Measurements from ENCODE around the gene XPO6.

Gene XPO6

DNA sequence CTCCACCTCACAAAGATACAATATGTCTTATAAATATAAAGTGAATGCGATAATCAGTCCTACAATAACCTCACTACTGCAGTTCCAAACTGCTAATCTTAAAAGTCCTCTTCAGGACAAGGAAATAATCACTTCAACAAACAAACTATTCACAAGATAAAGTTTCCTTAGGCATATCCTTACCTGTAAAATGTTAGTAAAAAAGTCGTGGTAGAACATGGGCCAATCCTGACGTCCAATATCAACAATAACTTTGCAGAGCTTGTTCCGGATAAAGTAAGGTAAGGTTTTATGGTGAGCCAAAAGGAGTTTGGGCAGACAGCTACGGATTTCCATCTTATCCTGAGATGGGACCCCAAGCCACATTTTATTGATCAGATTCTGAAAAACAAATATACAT is 36.0 kb downstream of the XPO6 start (continued):
- TF ChIP-seq, protein P1, sequence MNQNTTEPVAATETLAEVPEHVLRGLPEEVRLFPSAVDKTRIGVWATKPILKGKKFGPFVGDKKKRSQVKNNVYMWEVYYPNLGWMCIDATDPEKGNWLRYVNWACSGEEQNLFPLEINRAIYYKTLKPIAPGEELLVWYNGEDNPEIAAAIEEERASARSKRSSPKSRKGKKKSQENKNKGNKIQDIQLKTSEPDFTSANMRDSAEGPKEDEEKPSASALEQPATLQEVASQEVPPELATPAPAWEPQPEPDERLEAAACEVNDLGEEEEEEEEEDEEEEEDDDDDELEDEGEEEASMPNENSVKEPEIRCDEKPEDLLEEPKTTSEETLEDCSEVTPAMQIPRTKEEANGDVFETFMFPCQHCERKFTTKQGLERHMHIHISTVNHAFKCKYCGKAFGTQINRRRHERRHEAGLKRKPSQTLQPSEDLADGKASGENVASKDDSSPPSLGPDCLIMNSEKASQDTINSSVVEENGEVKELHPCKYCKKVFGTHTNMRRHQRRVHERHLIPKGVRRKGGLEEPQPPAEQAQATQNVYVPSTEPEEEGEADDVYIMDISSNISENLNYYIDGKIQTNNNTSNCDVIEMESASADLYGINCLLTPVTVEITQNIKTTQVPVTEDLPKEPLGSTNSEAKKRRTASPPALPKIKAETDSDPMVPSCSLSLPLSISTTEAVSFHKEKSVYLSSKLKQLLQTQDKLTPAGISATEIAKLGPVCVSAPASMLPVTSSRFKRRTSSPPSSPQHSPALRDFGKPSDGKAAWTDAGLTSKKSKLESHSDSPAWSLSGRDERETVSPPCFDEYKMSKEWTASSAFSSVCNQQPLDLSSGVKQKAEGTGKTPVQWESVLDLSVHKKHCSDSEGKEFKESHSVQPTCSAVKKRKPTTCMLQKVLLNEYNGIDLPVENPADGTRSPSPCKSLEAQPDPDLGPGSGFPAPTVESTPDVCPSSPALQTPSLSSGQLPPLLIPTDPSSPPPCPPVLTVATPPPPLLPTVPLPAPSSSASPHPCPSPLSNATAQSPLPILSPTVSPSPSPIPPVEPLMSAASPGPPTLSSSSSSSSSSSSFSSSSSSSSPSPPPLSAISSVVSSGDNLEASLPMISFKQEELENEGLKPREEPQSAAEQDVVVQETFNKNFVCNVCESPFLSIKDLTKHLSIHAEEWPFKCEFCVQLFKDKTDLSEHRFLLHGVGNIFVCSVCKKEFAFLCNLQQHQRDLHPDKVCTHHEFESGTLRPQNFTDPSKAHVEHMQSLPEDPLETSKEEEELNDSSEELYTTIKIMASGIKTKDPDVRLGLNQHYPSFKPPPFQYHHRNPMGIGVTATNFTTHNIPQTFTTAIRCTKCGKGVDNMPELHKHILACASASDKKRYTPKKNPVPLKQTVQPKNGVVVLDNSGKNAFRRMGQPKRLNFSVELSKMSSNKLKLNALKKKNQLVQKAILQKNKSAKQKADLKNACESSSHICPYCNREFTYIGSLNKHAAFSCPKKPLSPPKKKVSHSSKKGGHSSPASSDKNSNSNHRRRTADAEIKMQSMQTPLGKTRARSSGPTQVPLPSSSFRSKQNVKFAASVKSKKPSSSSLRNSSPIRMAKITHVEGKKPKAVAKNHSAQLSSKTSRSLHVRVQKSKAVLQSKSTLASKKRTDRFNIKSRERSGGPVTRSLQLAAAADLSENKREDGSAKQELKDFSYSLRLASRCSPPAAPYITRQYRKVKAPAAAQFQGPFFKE (tag by site-specific recombination; IDR thresholded peaks at IDR 0.05; ENCODE audit: borderline replicate concordance), result no peak
- TF ChIP-seq ZBTB8A (tag by site-specific recombination; IDR thresholded peaks at IDR 0.05), result no peak
- no peak for TF ChIP-seq ZNF221 (tag by site-specific recombination; IDR thresholded peaks at IDR 0.05; ENCODE audit: borderline replicate concordance)

DNA sequence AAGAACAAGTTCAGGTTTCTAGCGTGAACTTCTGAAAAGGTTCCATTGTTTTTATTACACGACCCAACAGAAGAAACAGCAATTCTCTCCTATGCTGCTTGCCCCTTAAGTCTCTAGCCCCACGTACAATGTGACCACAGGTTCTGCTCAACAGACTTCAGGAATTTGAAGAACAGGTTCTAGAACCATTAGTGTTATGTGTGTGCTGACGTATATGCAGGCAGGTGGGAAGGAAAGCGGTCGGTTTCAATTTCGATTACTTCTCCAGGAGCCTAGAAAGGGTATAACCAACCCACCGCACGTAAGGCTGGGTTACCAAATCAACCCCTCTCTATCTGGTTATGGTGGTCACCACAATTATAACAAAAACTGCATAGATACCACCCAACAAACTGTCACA is 39.4 kb downstream of the XPO6 start:
- Histone ChIP-seq H3K9me3 (ENCODE audit: control insufficient read depth, insufficient read depth, low read depth, low read length) (no peaks in the 10 kb centered on the region), H3K36me3 (ENCODE audit: control insufficient read depth in 2 of 2, insufficient read depth in 1 of 2, low read length in 2 of 2) (peaks cover 24 to 81% of the 10 kb centered on the region in 2 experiments), H3K4me1 (ENCODE audit: control insufficient read depth, insufficient read depth, low read length) (no peaks in the 10 kb centered on the region), H3K27ac (ENCODE audit: extremely low read depth, low read depth, low read length) (no peak overlapping the region), H3K4me3 (ENCODE audit: low read depth, low read length) (no peak overlapping the region)
- CTCF ChIA-PET, result no interaction called here
- POLR2A ChIA-PET, result no interaction called here
- TF ChIP-seq, protein P2, sequence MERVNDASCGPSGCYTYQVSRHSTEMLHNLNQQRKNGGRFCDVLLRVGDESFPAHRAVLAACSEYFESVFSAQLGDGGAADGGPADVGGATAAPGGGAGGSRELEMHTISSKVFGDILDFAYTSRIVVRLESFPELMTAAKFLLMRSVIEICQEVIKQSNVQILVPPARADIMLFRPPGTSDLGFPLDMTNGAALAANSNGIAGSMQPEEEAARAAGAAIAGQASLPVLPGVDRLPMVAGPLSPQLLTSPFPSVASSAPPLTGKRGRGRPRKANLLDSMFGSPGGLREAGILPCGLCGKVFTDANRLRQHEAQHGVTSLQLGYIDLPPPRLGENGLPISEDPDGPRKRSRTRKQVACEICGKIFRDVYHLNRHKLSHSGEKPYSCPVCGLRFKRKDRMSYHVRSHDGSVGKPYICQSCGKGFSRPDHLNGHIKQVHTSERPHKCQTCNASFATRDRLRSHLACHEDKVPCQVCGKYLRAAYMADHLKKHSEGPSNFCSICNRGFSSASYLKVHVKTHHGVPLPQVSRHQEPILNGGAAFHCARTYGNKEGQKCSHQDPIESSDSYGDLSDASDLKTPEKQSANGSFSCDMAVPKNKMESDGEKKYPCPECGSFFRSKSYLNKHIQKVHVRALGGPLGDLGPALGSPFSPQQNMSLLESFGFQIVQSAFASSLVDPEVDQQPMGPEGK (tag by site-specific recombination; IDR thresholded peaks at IDR 0.05), result no peak
- TF ChIP-seq, protein P3, sequence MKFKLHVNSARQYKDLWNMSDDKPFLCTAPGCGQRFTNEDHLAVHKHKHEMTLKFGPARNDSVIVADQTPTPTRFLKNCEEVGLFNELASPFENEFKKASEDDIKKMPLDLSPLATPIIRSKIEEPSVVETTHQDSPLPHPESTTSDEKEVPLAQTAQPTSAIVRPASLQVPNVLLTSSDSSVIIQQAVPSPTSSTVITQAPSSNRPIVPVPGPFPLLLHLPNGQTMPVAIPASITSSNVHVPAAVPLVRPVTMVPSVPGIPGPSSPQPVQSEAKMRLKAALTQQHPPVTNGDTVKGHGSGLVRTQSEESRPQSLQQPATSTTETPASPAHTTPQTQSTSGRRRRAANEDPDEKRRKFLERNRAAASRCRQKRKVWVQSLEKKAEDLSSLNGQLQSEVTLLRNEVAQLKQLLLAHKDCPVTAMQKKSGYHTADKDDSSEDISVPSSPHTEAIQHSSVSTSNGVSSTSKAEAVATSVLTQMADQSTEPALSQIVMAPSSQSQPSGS (tag by site-specific recombination; IDR thresholded peaks at IDR 0.05; ENCODE audit: low read depth), result no peak
- no peak for TF ChIP-seq ZNF843 (tag by site-specific recombination; IDR thresholded peaks at IDR 0.05)
- no peak for TF ChIP-seq SETDB1 (IDR thresholded peaks at IDR 0.05; ENCODE audit: insufficient read length, low read length)
- TF ChIP-seq ZNF138 (tag by site-specific recombination; IDR thresholded peaks at IDR 0.05; ENCODE audit: borderline replicate concordance), result no peak
- no peak for TF ChIP-seq ZNF24 (tag by site-specific recombination; IDR thresholded peaks at IDR 0.05)
- TF ChIP-seq MEIS1 (CRISPR knock-in tag; IDR thresholded peaks at IDR 0.05; ENCODE audit: borderline replicate concordance), result no peak
- TF ChIP-seq ZNF76 (tag by site-specific recombination; IDR thresholded peaks at IDR 0.05; ENCODE audit: borderline replicate concordance, low read depth), result no peak
- TF ChIP-seq, protein P4, sequence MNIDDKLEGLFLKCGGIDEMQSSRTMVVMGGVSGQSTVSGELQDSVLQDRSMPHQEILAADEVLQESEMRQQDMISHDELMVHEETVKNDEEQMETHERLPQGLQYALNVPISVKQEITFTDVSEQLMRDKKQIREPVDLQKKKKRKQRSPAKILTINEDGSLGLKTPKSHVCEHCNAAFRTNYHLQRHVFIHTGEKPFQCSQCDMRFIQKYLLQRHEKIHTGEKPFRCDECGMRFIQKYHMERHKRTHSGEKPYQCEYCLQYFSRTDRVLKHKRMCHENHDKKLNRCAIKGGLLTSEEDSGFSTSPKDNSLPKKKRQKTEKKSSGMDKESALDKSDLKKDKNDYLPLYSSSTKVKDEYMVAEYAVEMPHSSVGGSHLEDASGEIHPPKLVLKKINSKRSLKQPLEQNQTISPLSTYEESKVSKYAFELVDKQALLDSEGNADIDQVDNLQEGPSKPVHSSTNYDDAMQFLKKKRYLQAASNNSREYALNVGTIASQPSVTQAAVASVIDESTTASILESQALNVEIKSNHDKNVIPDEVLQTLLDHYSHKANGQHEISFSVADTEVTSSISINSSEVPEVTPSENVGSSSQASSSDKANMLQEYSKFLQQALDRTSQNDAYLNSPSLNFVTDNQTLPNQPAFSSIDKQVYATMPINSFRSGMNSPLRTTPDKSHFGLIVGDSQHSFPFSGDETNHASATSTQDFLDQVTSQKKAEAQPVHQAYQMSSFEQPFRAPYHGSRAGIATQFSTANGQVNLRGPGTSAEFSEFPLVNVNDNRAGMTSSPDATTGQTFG (tag by site-specific recombination; IDR thresholded peaks at IDR 0.05; ENCODE audit: borderline replicate concordance), result no peak
- no peak for TF ChIP-seq ZNF394 (tag by site-specific recombination; IDR thresholded peaks at IDR 0.05; ENCODE audit: borderline replicate concordance)
- TF ChIP-seq ZNF792 (tag by site-specific recombination; IDR thresholded peaks at IDR 0.05), result no peak
- TF ChIP-seq, protein P5, sequence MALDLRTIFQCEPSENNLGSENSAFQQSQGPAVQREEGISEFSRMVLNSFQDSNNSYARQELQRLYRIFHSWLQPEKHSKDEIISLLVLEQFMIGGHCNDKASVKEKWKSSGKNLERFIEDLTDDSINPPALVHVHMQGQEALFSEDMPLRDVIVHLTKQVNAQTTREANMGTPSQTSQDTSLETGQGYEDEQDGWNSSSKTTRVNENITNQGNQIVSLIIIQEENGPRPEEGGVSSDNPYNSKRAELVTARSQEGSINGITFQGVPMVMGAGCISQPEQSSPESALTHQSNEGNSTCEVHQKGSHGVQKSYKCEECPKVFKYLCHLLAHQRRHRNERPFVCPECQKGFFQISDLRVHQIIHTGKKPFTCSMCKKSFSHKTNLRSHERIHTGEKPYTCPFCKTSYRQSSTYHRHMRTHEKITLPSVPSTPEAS (tag by site-specific recombination; IDR thresholded peaks at IDR 0.05), result no peak
- TF ChIP-seq BCL11A (tag by site-specific recombination; IDR thresholded peaks at IDR 0.05; ENCODE audit: low read depth), result no peak
- TF ChIP-seq ZNF530 (tag by site-specific recombination; IDR thresholded peaks at IDR 0.05; ENCODE audit: low read depth), result no peak
- TF ChIP-seq ZNF561 (tag by site-specific recombination; IDR thresholded peaks at IDR 0.05; ENCODE audit: borderline replicate concordance), result no peak
- TF ChIP-seq, protein P6, sequence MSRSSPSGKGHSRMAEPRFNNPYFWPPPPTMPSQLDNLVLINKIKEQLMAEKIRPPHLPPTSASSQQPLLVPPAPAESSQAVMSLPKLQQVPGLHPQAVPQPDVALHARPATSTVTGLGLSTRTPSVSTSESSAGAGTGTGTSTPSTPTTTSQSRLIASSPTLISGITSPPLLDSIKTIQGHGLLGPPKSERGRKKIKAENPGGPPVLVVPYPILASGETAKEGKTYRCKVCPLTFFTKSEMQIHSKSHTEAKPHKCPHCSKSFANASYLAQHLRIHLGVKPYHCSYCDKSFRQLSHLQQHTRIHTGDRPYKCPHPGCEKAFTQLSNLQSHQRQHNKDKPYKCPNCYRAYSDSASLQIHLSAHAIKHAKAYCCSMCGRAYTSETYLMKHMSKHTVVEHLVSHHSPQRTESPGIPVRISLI (tag by site-specific recombination; IDR thresholded peaks at IDR 0.05), result no peak

Measured in HEK293 (cell line).